Right ventricle myocardium superior (tissue), 1 donor: ENCODE results near the gene TEX22. TPM values are rescaled to one million over a fixed set of nuclear protein-coding genes. Genes with fewer than 3 reads are reported as not detected.
A peak's percentile ranks its signal among the peaks of the same experiment; 100 is the strongest.

Experiments used
- ATAC-seq: fragments of 200-7000 bp; cut with Tn5 transposase; one replicate; pipeline ENCODE4 v1.9.1; 2020; ENCODE audit warnings: mild to moderate bottlenecking; ENCODE audit not compliant: poor library complexity
- DNase-seq: peaks from one replicate; pipeline ENCODE4 v3.0.0-alpha.2; 2020
- intact Hi-C: fragments of 100-400 bp; cut with DNase I; formaldehyde crosslinking; loops from one replicate; pipeline ENCODE4 v1.11.2; 2022
- total RNA-seq: library from RNA; stranded (reverse); fragmentation: NEBNext Ultra II Directional; extraction: Animal tissue kit (Norgen Biotek cat#: 25700); gene quantifications from one replicate; pipeline ENCODE4 v1.2.1, GENCODE V29; 2021
- donor health status: DM: no; HTN: yes; CAD: no; lungs with severe emphysema.

Gene TEX22
- total RNA-seq, 1 donor from 2014 or later, result 1.9 TPM

- intact Hi-C loops, result no loop called here
- ATAC-seq (no peak), DNase-seq (no peak)
Observed at GRCh38 chr14:105426416-105427130, 28.2 kb downstream of the TEX22 start.

- DNase-seq, result no peak
- intact Hi-C loops, result no loop called here
Observed at GRCh38 chr14:105427412-105427811, 29.1 kb downstream of the TEX22 start.

GRCh38 chr14:105427936-105428485 lies 29.7 kb downstream of the TEX22 start:
- intact Hi-C loops, result no loop called here
- no peak for ATAC-seq
- DNase-seq, result no peak

More at GRCh38 chr14:105427412-105427811, 29.1 kb downstream of the TEX22 start:
- ATAC-seq, result no peak

- ATAC-seq (no peak), DNase-seq (no peak)
- intact Hi-C loops, result no loop called here
Observed at GRCh38 chr14:105430042-105430441, 31.7 kb downstream of the TEX22 start.

- no peak for ATAC-seq
- no peak for DNase-seq
- intact Hi-C loops, result no loop called here
Observed at GRCh38 chr14:105430565-105430964, 32.2 kb downstream of the TEX22 start.

GRCh38 chr14:105431256-105431655 lies 32.9 kb downstream of the TEX22 start:
- DNase-seq, result no peak
- no peak for ATAC-seq
- intact Hi-C loops, result no loop called here

GRCh38 chr14:105432657-105433056 lies 34.3 kb downstream of the TEX22 start:
- ATAC-seq (no peak), DNase-seq (no peak)
- intact Hi-C loops, result no loop called here

GRCh38 chr14:105433161-105433605 lies 34.8 kb downstream of the TEX22 start:
- no peak for ATAC-seq
- no peak for DNase-seq
- intact Hi-C loops, result no loop called here

- ATAC-seq (no peak), DNase-seq (no peak)
- intact Hi-C loops, result no loop called here
Observed at GRCh38 chr14:105436402-105436801, 38.1 kb downstream of the TEX22 start.

- intact Hi-C loops, result no loop called here
- no peak for ATAC-seq
- no peak for DNase-seq
Observed at GRCh38 chr14:105436891-105437722, 38.8 kb downstream of the TEX22 start.

GRCh38 chr14:105437723-105438500 lies 39.6 kb downstream of the TEX22 start:
- DNase-seq, result no peak
- intact Hi-C loops, result no loop called here
- no peak for ATAC-seq

- ATAC-seq (no peak), DNase-seq (no peak)
- intact Hi-C loops, result no loop called here
Observed at GRCh38 chr14:105439179-105439578, 40.8 kb downstream of the TEX22 start.

- DNase-seq, result no peak
- peak; percentile 25 for ATAC-seq
- intact Hi-C loops, result no loop called here
Observed at GRCh38 chr14:105439710-105440553, 41.6 kb downstream of the TEX22 start.

- intact Hi-C loops, result no loop called here
- ATAC-seq (no peak), DNase-seq (no peak)
Observed at GRCh38 chr14:105440554-105440900, 42.2 kb downstream of the TEX22 start.

GRCh38 chr14:105440992-105441391 lies 42.7 kb downstream of the TEX22 start:
- intact Hi-C loops, result no loop called here
- DNase-seq (no peak), ATAC-seq (no peak)

GRCh38 chr14:105442125-105442524 lies 43.8 kb downstream of the TEX22 start:
- DNase-seq, result no peak
- ATAC-seq, result no peak
- intact Hi-C loops, result no loop called here

- ATAC-seq (no peak), DNase-seq (no peak)
- intact Hi-C loops, result no loop called here
Observed at GRCh38 chr14:105442834-105443233, 44.5 kb downstream of the TEX22 start.

- intact Hi-C loops, result loop anchor here (5.0 kb wide), 1 partner anchor 42 kb away; the partner anchor contains the start of gene CRIP1
- no peak for ATAC-seq
- no peak for DNase-seq
Observed at GRCh38 chr14:105444859-105445258, 46.5 kb downstream of the TEX22 start.
